Astrocyte of the hippocampus (primary cell): ENCODE measurements around the gene TEX14.
"Not testable (repeated sequence)": the region's sequence is repeated elsewhere in the genome, so short reads cannot be mapped to it uniquely, and the experiment has no call there.

ENCODE experiments used
- DNase-seq: peaks from one replicate; pipeline ENCODE4 v3.0.0; 2011; ENCODE audit warnings: low read depth, low spot score

Gene TEX14

GRCh38 chr17:58692239-58693055 lies 602 bp upstream of the TEX14 start, which contains the start of gene RAD51C:
RAD51C (plus strand) TSS chr17:58692602; CDS start chr17:58692644, 42 bp downstream.
- DNase-seq = peak; percentile 95

GRCh38 chr17:58690033-58690432 lies 1.8 kb downstream of the TEX14 start:
- DNase-seq = not testable (repeated sequence)

- DNase-seq = no peak
These were observed 3.3 kb downstream of the TEX14 start for GRCh38 chr17:58688521-58688920.

GRCh38 chr17:58686980-58687379 lies 4.9 kb downstream of the TEX14 start:
- no peak for DNase-seq

GRCh38 chr17:58684462-58684861 lies 7.4 kb downstream of the TEX14 start:
- not testable (repeated sequence) for DNase-seq

GRCh38 chr17:58684003-58684402 lies 7.8 kb downstream of the TEX14 start:
- DNase-seq = no peak

- no peak for DNase-seq
These were observed 11.8 kb downstream of the TEX14 start for GRCh38 chr17:58680038-58680369.

GRCh38 chr17:58679263-58680037 lies 12.4 kb downstream of the TEX14 start:
- DNase-seq = no peak

- not testable (repeated sequence) for DNase-seq
These were observed 13.6 kb downstream of the TEX14 start for GRCh38 chr17:58678287-58678686.

GRCh38 chr17:58677194-58677880 lies 14.5 kb downstream of the TEX14 start:
- peak; percentile 41 for DNase-seq

- DNase-seq = no peak
These were observed 19.9 kb downstream of the TEX14 start for GRCh38 chr17:58671969-58672368.

- DNase-seq = no peak
These were observed 22.0 kb downstream of the TEX14 start for GRCh38 chr17:58669853-58670252.

- no peak for DNase-seq
These were observed 23.3 kb downstream of the TEX14 start for GRCh38 chr17:58668598-58668935.

GRCh38 chr17:58667934-58668597 lies 23.8 kb downstream of the TEX14 start:
- DNase-seq = no peak

GRCh38 chr17:58666858-58667267 lies 25.0 kb downstream of the TEX14 start:
- no peak for DNase-seq

GRCh38 chr17:58665946-58666857 lies 25.6 kb downstream of the TEX14 start:
- DNase-seq = no peak

GRCh38 chr17:58664302-58664701 lies 27.5 kb downstream of the TEX14 start:
- DNase-seq = no peak

GRCh38 chr17:58661499-58661898 lies 30.3 kb downstream of the TEX14 start:
- DNase-seq = no peak

- no peak for DNase-seq
These were observed 31.2 kb downstream of the TEX14 start for GRCh38 chr17:58660621-58661020.

- not testable (repeated sequence) for DNase-seq
These were observed 32.1 kb downstream of the TEX14 start for GRCh38 chr17:58659714-58660084.
